ENCODE measurements around the gene PSMB11. TPM values are rescaled to one million over a fixed set of nuclear protein-coding genes. Genes with fewer than 3 reads are reported as not detected.

PSMB11 gene
- total RNA-seq, 1 donor from 2014 or later, result not detected

- ATAC-seq, result no peak
- no peaks in the 10 kb centered on the region for H3K36me3 ChIP-seq
- no peak for TF ChIP-seq CTCF (IDR thresholded peaks at IDR 0.05)
- DNase-seq, result no peak
- intact Hi-C loops (cut with DNase I), result no loop called here
- H3K9me3 ChIP-seq, result no peaks in the 10 kb centered on the region
- peak overlapping the region; percentile 74 for H3K4me3 ChIP-seq
- H3K27me3 ChIP-seq (ENCODE audit: low read depth), result no peaks in the 10 kb centered on the region
- peak overlapping the region; percentile 96 for H3K27ac ChIP-seq
- peaks cover 27% of the 10 kb centered on the region for H3K4me1 ChIP-seq
These were observed 36.4 kb upstream of the PSMB11 start for GRCh38 chr14:23005451-23006187.

GRCh38 chr14:23006188-23006534 lies 35.9 kb upstream of the PSMB11 start:
- peak overlapping the region; percentile 96 for H3K27ac ChIP-seq
- H3K4me1 ChIP-seq, result peaks cover 27% of the 10 kb centered on the region
- no peak for ATAC-seq
- no peaks in the 10 kb centered on the region for H3K9me3 ChIP-seq
- no peak for DNase-seq
- H3K36me3 ChIP-seq, result no peaks in the 10 kb centered on the region
- peak overlapping the region; percentile 74 for H3K4me3 ChIP-seq
- no peaks in the 10 kb centered on the region for H3K27me3 ChIP-seq (ENCODE audit: low read depth)
- TF ChIP-seq CTCF (IDR thresholded peaks at IDR 0.05), result no peak
- intact Hi-C loops (cut with DNase I), result no loop called here

GRCh38 chr14:23006544-23007419 lies 35.2 kb upstream of the PSMB11 start:
- Histone ChIP-seq H3K27ac (peak overlapping the region; percentile 96), H3K9me3 (no peaks in the 10 kb centered on the region), H3K4me1 (peaks cover 27% of the 10 kb centered on the region), H3K36me3 (no peaks in the 10 kb centered on the region), H3K4me3 (peak overlapping the region; percentile 74), H3K27me3 (ENCODE audit: low read depth) (no peaks in the 10 kb centered on the region)
- peak; percentile 24 for TF ChIP-seq CTCF (IDR thresholded peaks at IDR 0.05)
- DNase-seq, result peak; percentile 96
- intact Hi-C loops (cut with DNase I), result no loop called here
- peak; percentile 99 for ATAC-seq

- DNase-seq, result no peak
- Histone ChIP-seq H3K27me3 (ENCODE audit: low read depth) (no peaks in the 10 kb centered on the region), H3K9me3 (no peaks in the 10 kb centered on the region), H3K27ac (no peak overlapping the region), H3K4me1 (peaks cover 27% of the 10 kb centered on the region), H3K4me3 (no peak overlapping the region), H3K36me3 (no peaks in the 10 kb centered on the region)
- TF ChIP-seq CTCF (IDR thresholded peaks at IDR 0.05), result no peak
- intact Hi-C loops (cut with DNase I), result no loop called here
- no peak for ATAC-seq
These were observed 33.2 kb upstream of the PSMB11 start for GRCh38 chr14:23008831-23009230.

GRCh38 chr14:23009483-23009938 lies 32.5 kb upstream of the PSMB11 start:
- TF ChIP-seq CTCF (IDR thresholded peaks at IDR 0.05), result no peak
- peaks cover 27% of the 10 kb centered on the region for H3K4me1 ChIP-seq
- ATAC-seq (no peak), DNase-seq (no peak)
- no peaks in the 10 kb centered on the region for H3K36me3 ChIP-seq
- H3K4me3 ChIP-seq, result peak overlapping the region; percentile 58
- H3K9me3 ChIP-seq, result no peaks in the 10 kb centered on the region
- H3K27me3 ChIP-seq (ENCODE audit: low read depth), result no peaks in the 10 kb centered on the region
- intact Hi-C loops (cut with DNase I), result no loop called here
- H3K27ac ChIP-seq, result peak overlapping the region; percentile 84

Data from lower lobe of right lung (tissue), 2 donors.